GM19467 (cell line): Measurements from ENCODE around the gene BUB1B.

Experiments used
- ATAC-seq: cut with Tn5 transposase; IDR thresholded peaks from one replicate; pipeline ENCODE4 v1.9.1; 2021; ENCODE audit warnings: mild to moderate bottlenecking, moderate library complexity; ENCODE audit not compliant: unreplicated experiment

Gene BUB1B

GRCh38 chr15:40239693-40240618 lies 79.1 kb downstream of the BUB1B start:
- no peak for ATAC-seq

DNA sequence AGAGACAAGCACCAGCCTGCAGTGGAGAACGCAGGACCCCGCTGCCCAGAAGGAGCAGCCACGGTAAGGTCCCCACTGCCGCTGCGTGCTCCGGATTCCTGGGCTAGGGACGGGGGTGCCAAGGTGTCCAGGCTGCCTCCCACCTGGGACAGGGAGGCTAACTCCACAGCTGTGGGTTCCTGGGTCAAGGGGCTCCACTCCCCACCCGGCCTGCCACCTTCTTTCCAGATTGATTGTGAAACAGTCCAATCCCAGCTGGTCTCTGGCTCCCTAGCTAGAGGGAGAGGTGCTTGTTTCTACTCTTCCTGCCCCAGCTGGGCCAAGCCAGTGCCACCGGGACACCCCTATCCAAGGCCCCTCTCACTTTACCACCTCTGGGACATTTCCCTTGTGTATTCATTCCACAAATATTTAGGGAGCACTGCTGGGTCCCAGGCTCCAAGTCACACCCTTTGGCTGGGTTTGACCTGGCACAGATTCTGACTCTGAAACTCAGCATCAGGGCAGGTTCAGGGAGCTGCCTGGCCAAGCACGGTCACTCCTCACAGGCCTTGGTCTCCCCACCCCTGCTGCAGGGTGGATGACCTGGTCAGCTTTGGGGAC lies 79.9 kb downstream of the BUB1B start:
- ATAC-seq = no peak

DNA sequence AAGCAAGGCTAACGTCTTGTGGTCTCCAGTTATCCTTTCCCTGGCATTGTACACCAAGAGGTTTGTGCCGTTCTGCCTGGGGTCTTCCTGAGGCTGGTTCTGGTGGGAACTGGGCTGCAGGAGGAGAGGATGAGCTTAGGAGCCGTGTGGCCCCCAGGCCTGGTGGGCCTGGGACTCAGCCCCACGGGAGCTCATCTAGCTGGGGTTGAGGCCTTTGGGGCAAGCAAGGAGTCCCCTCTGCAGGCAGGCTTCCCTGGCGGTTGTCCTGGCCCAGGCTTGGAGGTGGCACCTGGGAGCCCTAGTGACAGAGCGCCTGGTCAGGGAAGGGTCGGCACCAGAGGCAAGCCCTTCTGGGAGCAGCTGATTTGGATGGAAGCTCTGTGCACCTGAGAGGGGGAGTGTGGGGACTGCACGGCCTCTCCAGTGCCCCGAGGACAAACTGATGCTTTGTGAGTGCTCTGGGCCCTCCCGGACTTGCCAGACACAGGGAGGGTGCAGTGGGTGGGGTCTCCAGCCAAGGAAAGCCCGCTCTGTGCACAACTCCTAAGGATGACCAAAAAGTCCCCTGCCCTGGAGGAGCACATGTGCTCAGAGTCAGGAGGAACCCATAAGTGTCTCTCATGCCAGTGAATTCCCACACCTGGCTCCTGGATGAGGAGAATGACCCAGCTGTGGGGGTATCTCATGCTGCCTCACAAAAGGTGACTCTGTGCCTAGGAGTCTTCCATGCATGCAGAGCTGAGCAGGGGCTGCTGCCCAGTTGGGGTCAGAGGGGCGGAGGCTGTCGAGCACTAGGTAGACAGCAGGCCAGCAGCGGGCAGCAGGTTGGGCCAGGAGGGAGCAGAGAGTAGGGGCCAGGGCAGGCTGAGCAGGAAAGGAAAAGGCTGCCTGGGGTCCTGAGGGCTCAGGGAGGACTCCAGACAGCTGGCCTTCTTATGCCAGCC lies 80.7 kb downstream of the BUB1B start:
- no peak for ATAC-seq

DNA sequence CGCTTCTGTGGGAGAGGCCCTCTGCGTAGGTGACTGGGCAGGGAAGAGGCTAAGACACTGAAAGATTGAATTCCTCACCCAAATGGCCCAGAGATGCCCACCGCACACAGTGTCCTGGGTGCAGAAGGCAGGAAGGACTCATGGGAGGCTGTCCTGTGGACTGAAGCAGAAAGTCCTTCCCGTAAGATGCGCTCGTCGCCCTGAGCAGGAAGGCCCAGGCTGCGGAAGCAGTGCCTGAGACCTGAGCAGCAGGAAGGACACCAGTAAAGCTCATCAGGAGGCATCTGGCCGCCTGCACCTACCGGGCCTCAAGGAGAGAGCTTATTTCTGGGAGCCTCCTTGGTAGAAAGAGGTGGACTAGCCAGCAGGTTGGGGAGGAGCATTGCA lies 81.3 kb downstream of the BUB1B start:
- ATAC-seq = no peak

DNA sequence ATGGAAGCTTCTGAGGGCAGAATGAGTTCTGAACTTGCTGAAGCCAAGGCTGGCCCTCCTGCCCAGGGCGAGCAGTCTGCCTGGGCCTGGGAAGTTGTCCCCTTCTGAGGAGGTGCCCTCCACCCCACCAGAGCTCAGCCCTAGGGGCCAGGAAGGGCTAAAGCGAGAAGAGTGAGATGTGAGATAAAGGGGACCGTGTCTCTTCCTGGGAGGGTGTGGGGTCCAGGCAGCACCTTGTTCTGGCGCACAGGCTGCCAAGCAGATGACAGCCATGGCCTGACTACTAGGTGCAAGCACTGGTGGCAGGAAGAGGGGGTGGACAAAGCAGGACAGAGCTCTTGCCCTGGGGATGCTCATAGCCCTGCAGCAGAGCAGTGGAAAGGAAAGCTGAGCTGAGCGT lies 81.7 kb downstream of the BUB1B start:
- no peak for ATAC-seq

GRCh38 chr15:40243126-40243810 lies 82.4 kb downstream of the BUB1B start:
- ATAC-seq = no peak

DNA sequence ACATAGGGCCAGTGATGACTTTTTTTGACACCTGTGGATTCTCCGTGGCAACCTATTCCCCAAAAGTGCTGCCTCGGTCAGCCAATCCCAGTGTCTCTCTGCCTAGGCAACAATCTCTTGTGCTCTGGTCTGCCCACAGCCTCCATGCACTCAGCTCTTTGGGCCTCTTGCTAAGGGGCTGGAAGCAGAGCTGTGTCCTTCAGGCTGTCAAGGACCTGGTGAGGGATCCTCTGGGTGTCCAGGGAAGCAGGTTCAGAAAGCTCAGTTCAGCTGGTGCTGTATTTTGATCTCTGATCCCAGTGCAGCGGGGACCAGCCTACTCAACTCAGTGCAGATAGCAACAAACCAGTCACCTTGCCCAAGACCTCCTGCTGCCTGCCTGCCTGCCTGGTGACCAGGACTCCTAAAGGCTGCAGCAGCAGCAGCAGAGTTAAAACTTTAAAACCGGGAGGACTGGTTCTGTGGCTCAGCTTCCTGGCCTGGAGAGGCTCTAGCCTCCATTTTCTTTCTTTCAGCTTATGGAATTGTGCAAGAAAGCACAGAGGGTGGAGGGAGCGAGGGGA lies 84.2 kb downstream of the BUB1B start:
- ATAC-seq = no peak

DNA sequence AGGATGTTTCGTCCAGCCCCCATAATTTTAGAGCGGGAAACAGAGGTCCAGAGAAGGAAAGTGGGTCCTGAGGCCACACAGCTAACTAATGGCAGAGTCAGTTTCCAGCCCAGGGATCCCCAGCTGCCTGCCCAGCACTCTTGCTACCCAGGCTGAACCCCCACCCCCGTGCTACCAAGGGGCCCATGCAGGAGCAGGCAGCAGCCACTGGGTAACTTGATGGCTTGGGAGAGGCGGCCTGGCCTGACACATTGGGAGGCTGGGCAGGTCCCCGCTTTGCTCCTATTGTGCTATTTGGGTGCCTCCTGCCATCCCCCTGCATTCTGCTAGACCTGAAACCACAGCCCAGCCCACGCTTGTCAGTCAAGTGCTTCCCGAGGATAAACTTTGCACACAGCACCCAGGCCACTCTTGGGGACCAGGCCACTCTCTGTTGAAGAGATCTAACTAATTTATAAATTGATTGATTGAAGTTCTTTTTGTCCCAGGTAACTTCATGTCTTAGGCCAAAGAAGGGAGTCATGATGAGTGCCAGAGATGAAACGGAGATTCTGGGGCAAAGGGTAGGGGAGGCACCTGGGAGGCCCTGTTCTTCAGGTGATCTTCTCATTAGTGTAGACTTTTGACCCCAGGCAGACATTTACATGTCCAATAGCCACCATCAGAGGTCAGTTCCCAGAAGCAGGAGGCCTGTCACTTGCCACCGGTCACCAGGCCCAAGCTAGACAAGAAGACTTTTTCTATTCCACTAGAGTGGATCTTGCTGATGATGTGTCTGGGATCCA lies 85.0 kb downstream of the BUB1B start:
- no peak for ATAC-seq

DNA sequence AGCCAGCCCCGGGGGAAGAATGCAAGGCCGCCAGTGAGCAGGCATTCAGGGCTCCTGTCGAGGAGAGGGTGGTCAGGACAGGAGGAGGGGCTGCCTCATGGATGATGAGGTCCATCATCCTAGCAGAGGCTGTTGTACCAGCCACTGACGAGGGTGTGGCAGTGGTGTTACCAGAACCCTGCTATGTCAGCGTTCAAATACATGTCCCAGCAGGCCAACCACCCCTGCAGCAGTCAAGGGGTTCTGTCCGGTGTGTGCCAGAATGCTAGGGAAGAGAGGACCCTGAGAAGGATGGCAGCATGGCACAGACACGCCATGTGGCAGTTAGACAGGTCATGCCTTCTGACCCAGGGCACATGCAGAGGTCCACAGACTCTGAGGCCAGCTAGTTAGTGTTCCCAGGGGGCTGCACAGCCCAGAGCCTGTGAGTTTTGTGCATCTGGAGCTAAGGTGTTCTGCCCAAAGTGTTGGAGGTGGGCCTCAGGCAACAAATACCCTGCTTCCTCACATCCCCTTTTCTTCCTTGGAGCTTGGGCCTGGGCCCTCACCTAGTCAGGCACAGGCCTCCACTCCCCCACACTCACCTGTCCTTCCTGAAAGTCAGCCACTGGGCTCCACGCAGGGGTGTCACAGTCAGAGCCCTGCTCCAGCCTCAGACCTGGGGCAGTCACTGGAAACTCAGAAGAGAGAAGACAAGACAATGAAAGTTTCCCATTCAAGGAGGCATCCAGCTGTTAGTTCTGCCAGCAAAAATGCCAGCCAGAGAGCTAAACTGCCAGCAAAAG lies 85.8 kb downstream of the BUB1B start:
- no peak for ATAC-seq

GRCh38 chr15:40247406-40247971 lies 86.6 kb downstream of the BUB1B start:
- ATAC-seq = no peak

DNA sequence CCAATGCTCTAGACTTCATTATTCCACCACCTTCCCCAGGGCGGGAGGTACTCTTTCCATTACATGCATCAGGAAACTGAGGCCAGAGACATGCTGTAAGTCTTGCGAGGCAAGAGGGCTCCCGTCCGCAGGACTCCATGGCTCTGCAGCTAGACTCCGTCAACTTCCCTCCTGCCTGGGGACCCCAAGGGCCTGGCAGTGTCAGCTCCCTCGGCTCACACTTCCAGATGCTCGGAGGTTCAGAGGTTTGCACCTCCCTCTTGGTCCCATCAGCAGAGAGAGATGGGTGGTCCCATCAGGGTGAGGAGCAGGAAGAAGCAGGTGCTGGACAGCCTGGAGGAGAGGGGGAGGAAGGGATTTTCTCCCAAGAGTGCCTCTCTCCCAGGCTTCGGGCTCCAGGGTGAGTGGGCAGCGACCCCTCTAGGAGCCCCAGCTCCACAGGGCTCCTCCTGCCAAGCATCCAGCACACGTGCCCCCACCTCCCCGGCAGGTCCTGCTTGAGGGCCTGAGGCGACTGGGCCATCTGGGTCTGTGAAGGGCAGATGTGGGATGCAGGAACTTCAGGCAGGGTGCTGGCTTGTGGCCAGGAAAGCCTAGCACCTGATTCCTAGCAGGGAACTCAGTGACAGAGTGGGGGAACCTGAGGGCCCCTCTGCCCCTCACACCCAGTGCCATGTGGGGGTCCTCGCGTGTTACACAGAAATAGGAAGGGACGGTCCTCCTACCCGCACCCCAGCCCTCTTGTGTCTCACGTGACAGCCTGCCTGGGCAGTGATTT lies 87.3 kb downstream of the BUB1B start:
- ATAC-seq = no peak

GRCh38 chr15:40249477-40250303 lies 88.8 kb downstream of the BUB1B start:
- ATAC-seq = no peak

DNA sequence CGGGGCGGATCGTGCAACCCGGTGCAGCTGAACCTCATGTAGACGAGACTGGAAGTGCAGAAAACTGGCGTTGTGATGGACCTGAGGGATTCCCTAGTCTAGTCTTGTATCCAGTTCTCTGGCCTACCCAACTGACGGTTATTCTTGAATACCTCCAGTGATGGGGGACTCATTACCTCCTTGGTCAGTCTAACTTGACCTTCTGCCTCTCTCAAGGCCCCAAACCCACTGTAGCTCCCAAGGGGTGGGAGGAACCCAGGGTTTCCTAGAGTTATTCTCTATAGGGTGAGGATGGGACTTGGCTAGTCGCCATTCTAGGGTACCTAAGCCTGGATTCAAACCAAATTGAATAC lies 89.4 kb downstream of the BUB1B start:
- no peak for ATAC-seq

- ATAC-seq = no peak
These were observed 90.1 kb downstream of the BUB1B start for GRCh38 chr15:40250771-40251483.

DNA sequence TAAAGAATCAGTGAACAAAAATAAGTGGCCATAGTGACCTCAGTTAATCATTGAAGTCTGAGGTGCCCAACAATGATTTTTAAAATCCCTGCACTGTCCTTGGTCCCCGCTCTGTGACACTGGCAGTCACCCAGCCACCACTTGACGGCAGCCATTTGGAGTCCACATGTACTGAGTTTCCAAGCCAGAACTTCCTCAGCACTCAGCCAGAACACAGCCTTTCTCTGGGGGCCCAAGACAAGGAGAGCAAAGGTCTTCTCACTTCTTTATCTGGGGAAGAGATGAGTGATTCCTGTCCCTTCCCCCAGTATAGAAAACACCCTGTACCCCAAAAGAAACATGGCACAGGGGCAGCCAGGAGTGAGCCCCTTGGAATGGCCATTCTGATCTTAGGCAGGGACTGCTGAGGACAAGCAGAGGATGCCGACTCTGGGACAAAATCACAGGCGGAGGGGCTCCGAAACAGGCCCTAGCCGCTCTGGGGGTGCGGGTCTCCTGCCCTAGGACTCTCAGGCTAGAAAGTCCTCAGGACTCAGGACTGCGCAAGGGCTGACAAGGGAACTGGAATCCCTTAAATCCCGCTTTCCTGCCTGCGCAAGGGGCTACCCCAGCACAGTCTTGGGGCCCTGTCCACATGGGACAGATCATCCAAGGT lies 90.7 kb downstream of the BUB1B start:
- ATAC-seq = no peak

DNA sequence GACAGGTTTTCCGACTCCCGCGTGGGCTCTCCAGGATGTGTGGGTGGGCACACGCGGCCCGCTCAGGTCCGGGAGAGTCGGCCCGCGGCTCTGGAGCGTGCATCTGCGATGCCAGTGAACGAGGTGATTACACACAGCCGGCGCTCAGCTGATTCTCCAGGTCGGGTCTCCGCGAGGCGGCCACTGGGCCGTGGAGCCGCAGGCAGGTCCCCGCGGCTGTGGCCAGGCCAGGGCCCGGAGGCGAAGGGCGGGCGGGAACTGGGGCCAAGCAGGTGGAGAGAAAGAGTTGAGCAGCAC lies 91.2 kb downstream of the BUB1B start:
- no peak for ATAC-seq
